A172 (cell line): Measurements from ENCODE around the gene PRIMPOL. TPM values are rescaled to one million over a fixed set of nuclear protein-coding genes. Genes with fewer than 3 reads are reported as not detected.
"Not testable (repeated sequence)": the region's sequence is repeated elsewhere in the genome, so short reads cannot be mapped to it uniquely, and the experiment has no call there.

ENCODE experiments used
- DNase-seq: peaks from one replicate; pipeline ENCODE4 v3.0.0-alpha.2; 2015; ENCODE audit warnings: low spot score
- total RNA-seq: library from RNA; depleted of rRNA; stranded (reverse); fragments of >200 nt; shearing (Covaris generic); gene quantifications from 2 replicates; pipeline ENCODE4 v1.2.3, GENCODE V29; 2014; rRNA removed

Gene PRIMPOL
- total RNA-seq = 22.5 and 28.4 TPM in 2 replicates

GRCh38 chr4:184649026-184649970 is at the start of gene PRIMPOL, which contains the start of gene CASP3:
TSS of gene PRIMPOL (plus strand) at chr4:184649738. CDS start at chr4:184657141, 7,403 bp downstream.
TSS of gene CASP3 (minus strand) at chr4:184649447. CDS start at chr4:184638453, 10,994 bp downstream.
- DNase-seq = peak; percentile 84

GRCh38 chr4:184600982-184601381 is 48.6 kb upstream of the PRIMPOL start:
- not testable (repeated sequence) for DNase-seq

GRCh38 chr4:184602857-184603256 is 46.7 kb upstream of the PRIMPOL start:
- not testable (repeated sequence) for DNase-seq

GRCh38 chr4:184607429-184607828 is 42.1 kb upstream of the PRIMPOL start:
- not testable (repeated sequence) for DNase-seq

- DNase-seq = no peak
These were observed 37.5 kb upstream of the PRIMPOL start for GRCh38 chr4:184612074-184612473.

GRCh38 chr4:184613405-184613804 is 36.1 kb upstream of the PRIMPOL start:
- DNase-seq = no peak

GRCh38 chr4:184614509-184614908 is 35.0 kb upstream of the PRIMPOL start:
- DNase-seq = no peak

GRCh38 chr4:184616168-184616567 is 33.4 kb upstream of the PRIMPOL start:
- not testable (repeated sequence) for DNase-seq

- DNase-seq = no peak
These were observed 32.6 kb upstream of the PRIMPOL start for GRCh38 chr4:184616633-184617551.

- no peak for DNase-seq
These were observed 31.8 kb upstream of the PRIMPOL start for GRCh38 chr4:184617600-184618196.

GRCh38 chr4:184620212-184620867 is 29.2 kb upstream of the PRIMPOL start:
- no peak for DNase-seq

GRCh38 chr4:184621518-184621917 is 28.0 kb upstream of the PRIMPOL start:
- no peak for DNase-seq

- DNase-seq = not testable (repeated sequence)
These were observed 25.0 kb upstream of the PRIMPOL start for GRCh38 chr4:184624504-184624903.

GRCh38 chr4:184624972-184625554 is 24.5 kb upstream of the PRIMPOL start:
- DNase-seq = no peak

- DNase-seq = not testable (repeated sequence)
These were observed 23.5 kb upstream of the PRIMPOL start for GRCh38 chr4:184625783-184626596.

- DNase-seq = no peak
These were observed 21.4 kb upstream of the PRIMPOL start for GRCh38 chr4:184628103-184628502.

- no peak for DNase-seq
These were observed 16.7 kb upstream of the PRIMPOL start for GRCh38 chr4:184632842-184633241.

GRCh38 chr4:184635381-184635780 is 14.2 kb upstream of the PRIMPOL start:
- DNase-seq = no peak

- DNase-seq = no peak
These were observed 13.4 kb upstream of the PRIMPOL start for GRCh38 chr4:184636144-184636543.

- DNase-seq = no peak
These were observed 12.6 kb upstream of the PRIMPOL start for GRCh38 chr4:184636897-184637296.
